Measurements from ENCODE around the gene PLVAP. TPM values are rescaled to one million over a fixed set of nuclear protein-coding genes. Genes with fewer than 3 reads are reported as not detected.

The PLVAP gene
- total RNA-seq, 4 donors from 2014 or later: 11.5 to 45.1 (median 18.8) TPM

DNA sequence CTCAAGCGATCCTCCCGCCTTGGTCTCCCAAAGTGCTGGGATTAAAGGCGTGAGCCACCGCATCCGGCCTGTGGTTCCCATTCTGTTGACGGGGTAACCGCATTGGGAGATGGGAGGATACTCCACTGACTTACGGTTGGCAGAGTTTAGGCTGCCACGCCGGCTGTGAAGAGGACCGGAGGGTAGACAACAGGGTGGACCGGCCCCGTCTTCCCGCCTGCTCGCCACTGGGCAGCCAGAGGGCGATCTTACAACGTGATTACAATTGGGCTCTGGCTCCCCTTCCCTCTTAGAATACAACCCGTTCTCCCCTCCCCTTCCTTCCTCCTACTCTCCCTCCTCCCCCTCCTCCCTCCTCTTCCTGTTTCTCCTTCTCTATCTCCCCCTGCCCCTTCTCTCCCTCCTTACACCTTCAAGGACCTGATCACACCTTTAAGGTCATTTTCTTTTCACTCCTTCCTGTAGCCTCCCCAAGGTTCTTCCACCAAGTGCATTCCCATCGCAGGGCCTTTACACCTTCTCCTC is 17.8 kb upstream of the PLVAP start:
- peaks cover 17 to 18% (median 18%) of the 10 kb centered on the region in 3 donors for H3K27me3 ChIP-seq
- intact Hi-C loops (cut with DNase I; ENCODE audit: low total_unique reads): no loop called here
- peak in 1 of 2 donors; percentile 40 for ATAC-seq

DNA sequence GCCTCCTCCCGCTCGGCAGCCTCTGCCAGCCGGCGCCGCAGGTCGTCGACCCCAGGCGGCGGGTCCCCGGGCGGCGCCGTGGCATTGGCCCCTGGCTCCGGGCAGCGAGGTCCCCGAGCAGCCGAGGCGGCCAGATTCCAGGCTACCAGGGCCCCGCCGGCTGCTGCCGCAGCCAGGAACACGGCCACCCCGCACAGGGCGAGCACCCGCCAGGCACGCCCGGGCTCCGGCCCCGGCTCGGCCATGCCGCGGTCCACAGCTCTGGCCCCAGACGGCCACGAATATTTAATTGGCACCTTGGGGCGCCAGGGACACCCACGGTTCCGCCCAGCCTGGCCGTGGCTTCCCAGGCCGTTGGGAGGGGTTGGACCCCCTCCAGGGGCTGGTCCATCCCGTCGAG is 16.8 kb upstream of the PLVAP start, which contains the start of gene CCDC194:
Gene CCDC194 (minus strand): TSS at position 283 of the 400 bp plus-strand sequence. CDS start 38 bp downstream, at position 245.
- in situ Hi-C loops (cut with MboI; ENCODE audit: low sequenced_read_pairs in 4 of 4) (loop anchor here in 1 of 4 donors (10.0 kb wide), 1 partner anchor 71 kb away; the partner anchor contains the start of gene NXNL1), intact Hi-C loops (cut with DNase I; ENCODE audit: low total_unique reads) (no loop called here)
- Histone ChIP-seq H3K27me3 (peaks cover 22 to 28% (median 28%) of the 10 kb centered on the region in 3 donors), H3K27ac (no peak within 1 kb of the TSS), H3K36me3 (no peaks in the 10 kb centered on the region), H3K4me1 (peaks cover 6% of the 10 kb centered on the region in 2 donors), H3K9me3 (no peaks in the 10 kb centered on the region), H3K4me3 (no peak within 1 kb of the TSS)
- TF ChIP-seq, protein P1, sequence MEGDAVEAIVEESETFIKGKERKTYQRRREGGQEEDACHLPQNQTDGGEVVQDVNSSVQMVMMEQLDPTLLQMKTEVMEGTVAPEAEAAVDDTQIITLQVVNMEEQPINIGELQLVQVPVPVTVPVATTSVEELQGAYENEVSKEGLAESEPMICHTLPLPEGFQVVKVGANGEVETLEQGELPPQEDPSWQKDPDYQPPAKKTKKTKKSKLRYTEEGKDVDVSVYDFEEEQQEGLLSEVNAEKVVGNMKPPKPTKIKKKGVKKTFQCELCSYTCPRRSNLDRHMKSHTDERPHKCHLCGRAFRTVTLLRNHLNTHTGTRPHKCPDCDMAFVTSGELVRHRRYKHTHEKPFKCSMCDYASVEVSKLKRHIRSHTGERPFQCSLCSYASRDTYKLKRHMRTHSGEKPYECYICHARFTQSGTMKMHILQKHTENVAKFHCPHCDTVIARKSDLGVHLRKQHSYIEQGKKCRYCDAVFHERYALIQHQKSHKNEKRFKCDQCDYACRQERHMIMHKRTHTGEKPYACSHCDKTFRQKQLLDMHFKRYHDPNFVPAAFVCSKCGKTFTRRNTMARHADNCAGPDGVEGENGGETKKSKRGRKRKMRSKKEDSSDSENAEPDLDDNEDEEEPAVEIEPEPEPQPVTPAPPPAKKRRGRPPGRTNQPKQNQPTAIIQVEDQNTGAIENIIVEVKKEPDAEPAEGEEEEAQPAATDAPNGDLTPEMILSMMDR (IDR thresholded peaks at IDR 0.05 in 4 of 5, conservative IDR thresholded peaks at IDR 0.05 in 1 of 5): no peak
- no peak for TF ChIP-seq POLR2A (IDR thresholded peaks at IDR 0.05)
- no peak for DNase-seq
- ATAC-seq: no peak

More for the DNA sequence above, 17.8 kb upstream of the PLVAP start:
- no peak overlapping the region for H3K4me3 ChIP-seq
- H3K9me3 ChIP-seq: no peaks in the 10 kb centered on the region
- peak in 1 of 2 donors; percentile 39 for DNase-seq
- in situ Hi-C loops (cut with MboI; ENCODE audit: low sequenced_read_pairs in 4 of 4): loop anchor here in 1 of 4 donors (10.0 kb wide), 1 partner anchor 70 kb away; the partner anchor contains the start of gene NXNL1
- H3K4me1 ChIP-seq: peaks cover 6% of the 10 kb centered on the region in 2 donors
- no peaks in the 10 kb centered on the region for H3K36me3 ChIP-seq
- H3K27ac ChIP-seq: no peak overlapping the region
- TF ChIP-seq, protein P1 (IDR thresholded peaks at IDR 0.05 in 4 of 5, conservative IDR thresholded peaks at IDR 0.05 in 1 of 5): peak; percentile 43 to 62 (median 58)
- no peak for TF ChIP-seq POLR2A (IDR thresholded peaks at IDR 0.05)

DNA sequence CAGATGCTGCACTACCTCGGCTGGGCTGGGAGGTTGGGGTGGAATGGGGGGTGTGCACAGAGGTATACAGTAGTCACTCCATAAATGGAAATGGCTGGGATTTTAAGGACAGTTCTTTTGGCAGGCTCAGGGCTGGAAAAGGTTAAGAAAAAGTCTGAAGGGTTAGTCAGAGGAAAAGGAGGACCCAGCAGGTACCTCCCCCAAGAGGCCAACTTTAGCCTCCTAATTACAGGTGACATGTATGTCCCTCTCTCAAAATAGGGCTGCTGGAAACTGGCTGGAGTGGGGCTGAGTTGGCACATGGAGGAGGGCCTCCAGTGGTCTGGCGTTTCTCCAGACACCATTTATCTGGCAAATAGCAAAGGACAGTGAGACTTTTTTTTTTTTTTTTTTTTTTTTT is 15.9 kb upstream of the PLVAP start:
- Histone ChIP-seq H3K27me3 (peaks cover 22 to 29% (median 29%) of the 10 kb centered on the region in 3 donors), H3K9me3 (no peaks in the 10 kb centered on the region), H3K4me3 (no peak overlapping the region), H3K27ac (no peak overlapping the region), H3K36me3 (no peaks in the 10 kb centered on the region), H3K4me1 (peaks cover 6% of the 10 kb centered on the region in 2 donors)
- intact Hi-C loops (cut with DNase I; ENCODE audit: low total_unique reads): no loop called here
- no peak for DNase-seq
- TF ChIP-seq, protein P1 (IDR thresholded peaks at IDR 0.05 in 4 of 5, conservative IDR thresholded peaks at IDR 0.05 in 1 of 5): no peak
- no peak for TF ChIP-seq POLR2A (IDR thresholded peaks at IDR 0.05)
- no peak for ATAC-seq
- in situ Hi-C loops (cut with MboI; ENCODE audit: low sequenced_read_pairs in 4 of 4): loop anchor here in 1 of 4 donors (10.0 kb wide), 1 partner anchor 72 kb away; the partner anchor contains the start of gene NXNL1

DNA sequence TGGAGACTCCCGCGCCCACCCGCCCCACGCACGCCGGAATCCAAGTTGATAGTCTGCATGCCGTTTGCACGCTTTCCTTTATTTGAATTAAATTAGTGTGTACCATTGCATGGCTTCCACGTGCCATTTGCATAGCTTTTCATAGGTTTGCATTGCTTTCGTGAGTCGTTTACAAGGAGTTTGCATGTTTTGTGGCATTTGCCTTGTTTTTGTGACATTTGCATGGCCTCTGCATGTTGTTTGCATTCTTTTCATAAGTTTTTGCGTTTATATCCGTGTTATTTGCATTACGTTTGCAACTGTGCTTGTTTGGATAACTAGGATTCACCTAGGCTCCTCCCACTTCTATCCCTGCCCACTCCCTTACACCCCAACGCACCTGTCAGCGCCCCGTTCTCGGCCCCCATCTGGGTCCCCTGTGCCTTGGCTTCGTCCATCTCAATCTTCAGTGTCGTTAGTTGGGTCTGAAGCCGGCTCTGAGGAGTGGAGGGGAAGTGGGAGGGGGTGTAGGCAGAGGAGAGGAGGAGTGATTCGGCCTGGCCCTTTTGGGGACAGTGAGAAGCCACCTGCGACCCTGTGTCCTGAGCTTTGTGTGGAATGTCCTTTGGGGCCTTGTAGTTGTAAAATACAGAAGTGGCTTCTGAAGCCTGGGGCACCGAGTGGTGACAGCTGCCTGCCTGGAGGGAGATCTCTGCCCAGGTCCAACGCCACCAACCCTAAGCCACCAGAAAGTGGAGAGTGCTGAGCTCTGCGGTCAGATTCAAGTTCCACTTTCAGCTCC is 14.4 kb upstream of the PLVAP start:
- TF ChIP-seq POLR2A (IDR thresholded peaks at IDR 0.05): no peak
- TF ChIP-seq, protein P1 (IDR thresholded peaks at IDR 0.05 in 4 of 5, conservative IDR thresholded peaks at IDR 0.05 in 1 of 5): peak in 1 of 5 experiments; percentile 4
- peaks cover 6% of the 10 kb centered on the region in 2 donors for H3K4me1 ChIP-seq
- no peaks in the 10 kb centered on the region for H3K9me3 ChIP-seq
- in situ Hi-C loops (cut with MboI; ENCODE audit: low sequenced_read_pairs in 4 of 4): loop anchor here in 1 of 4 donors (10.0 kb wide), 1 partner anchor 73 kb away; the partner anchor contains the start of gene NXNL1
- intact Hi-C loops (cut with DNase I; ENCODE audit: low total_unique reads): loop anchor here (1.0 kb wide), 1 partner anchor 45 kb away; no protein-coding TSS in a partner anchor
- ATAC-seq (peak in 1 of 2 donors; percentile 12), DNase-seq (no peak)
- no peaks in the 10 kb centered on the region for H3K36me3 ChIP-seq
- H3K27me3 ChIP-seq: peaks cover 22 to 29% (median 29%) of the 10 kb centered on the region in 3 donors
- peak overlapping the region; percentile 11 to 56 (median 52) for H3K4me3 ChIP-seq
- H3K27ac ChIP-seq: no peak overlapping the region
